Colonic mucosa (tissue), 4 donors: ENCODE results near the gene VWA8. TPM values are rescaled to one million over a fixed set of nuclear protein-coding genes. Genes with fewer than 3 reads are reported as not detected.

Source experiments
- DNase-seq: peaks from one replicate; pipeline ENCODE4 v3.0.0-alpha.2; 2020
- H3K27ac ChIP-seq: fragments of 200-600 bp; one replicate; pipeline ENCODE4 v1.8.0; 2021
- H3K27me3 ChIP-seq: fragments of 200-600 bp; one replicate; pipeline ENCODE4 v1.8.0; 2021
- H3K36me3 ChIP-seq: fragments of 200-600 bp; one replicate; pipeline ENCODE4 v1.8.0; 2021
- H3K4me1 ChIP-seq: fragments of 200-600 bp; one replicate; pipeline ENCODE4 v1.8.0; 2021; ENCODE audit warnings: mild to moderate bottlenecking
- H3K4me3 ChIP-seq: fragments of 200-600 bp; one replicate; pipeline ENCODE4 v1.8.0; 2021
- H3K9ac ChIP-seq, 2 donors: one replicate each; pipeline ENCODE4 v1.7.0; 2013; ENCODE audit warnings: control low read depth in 2 of 2, low read depth in 2 of 2, low read length in 2 of 2
- H3K9me3 ChIP-seq: fragments of 200-600 bp; one replicate; pipeline ENCODE4 v1.8.0; 2021
- intact Hi-C: fragments of 100-400 bp; cut with DNase I; formaldehyde crosslinking; loops from one replicate; pipeline ENCODE4 v1.14.1; 2022
- total RNA-seq, 2 donors: library from RNA; stranded (reverse); fragmentation: NEBNext Ultra II Directional in 1 of 2; extraction: Animal tissue kit (Norgen Biotek cat#: 25700) in 1 of 2; gene quantifications; one replicate each; pipeline ENCODE4 v1.2.1, GENCODE V29; 2021
- TF ChIP-seq, protein P1 (sequence below): fragments of 200-600 bp; IDR thresholded peaks from one replicate; pipeline ENCODE4 v1.8.0; 2022; ENCODE audit warnings: antibody characterized with exemption, mild to moderate bottlenecking
- donor health status: healthy.
- donor health status: DM: no; HTN: no; CAD: no.
- donor health status: DM: no; HTN: no; CAD: no.

Gene VWA8
- total RNA-seq, 2 donors from 2014 or later = 23.8 to 31.8 TPM

DNA sequence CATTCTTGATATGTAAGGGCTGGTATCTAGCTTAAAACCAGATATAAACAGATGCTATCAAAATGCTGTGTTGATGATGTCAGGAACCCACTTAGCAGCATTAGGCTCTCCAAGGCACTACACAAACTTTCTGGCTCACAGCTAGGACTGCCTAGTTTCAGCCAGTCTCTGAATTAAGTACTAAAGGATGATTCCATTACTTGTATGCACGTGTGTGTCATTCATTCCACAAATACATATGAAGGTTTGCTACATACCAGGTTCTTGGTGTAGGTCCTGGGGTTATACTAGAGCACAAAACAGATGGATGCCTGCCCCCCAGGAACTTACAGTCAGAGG, 352.1 kb downstream of the VWA8 start:
- Histone ChIP-seq H3K36me3 (no peaks in the 10 kb centered on the region), H3K4me1 (no peaks in the 10 kb centered on the region), H3K27me3 (no peaks in the 10 kb centered on the region), H3K9ac (no peak overlapping the region), H3K27ac (no peak overlapping the region), H3K4me3 (no peak overlapping the region), H3K9me3 (no peaks in the 10 kb centered on the region)
- intact Hi-C loops = no loop called here
- no peak for DNase-seq
- TF ChIP-seq, protein P1, sequence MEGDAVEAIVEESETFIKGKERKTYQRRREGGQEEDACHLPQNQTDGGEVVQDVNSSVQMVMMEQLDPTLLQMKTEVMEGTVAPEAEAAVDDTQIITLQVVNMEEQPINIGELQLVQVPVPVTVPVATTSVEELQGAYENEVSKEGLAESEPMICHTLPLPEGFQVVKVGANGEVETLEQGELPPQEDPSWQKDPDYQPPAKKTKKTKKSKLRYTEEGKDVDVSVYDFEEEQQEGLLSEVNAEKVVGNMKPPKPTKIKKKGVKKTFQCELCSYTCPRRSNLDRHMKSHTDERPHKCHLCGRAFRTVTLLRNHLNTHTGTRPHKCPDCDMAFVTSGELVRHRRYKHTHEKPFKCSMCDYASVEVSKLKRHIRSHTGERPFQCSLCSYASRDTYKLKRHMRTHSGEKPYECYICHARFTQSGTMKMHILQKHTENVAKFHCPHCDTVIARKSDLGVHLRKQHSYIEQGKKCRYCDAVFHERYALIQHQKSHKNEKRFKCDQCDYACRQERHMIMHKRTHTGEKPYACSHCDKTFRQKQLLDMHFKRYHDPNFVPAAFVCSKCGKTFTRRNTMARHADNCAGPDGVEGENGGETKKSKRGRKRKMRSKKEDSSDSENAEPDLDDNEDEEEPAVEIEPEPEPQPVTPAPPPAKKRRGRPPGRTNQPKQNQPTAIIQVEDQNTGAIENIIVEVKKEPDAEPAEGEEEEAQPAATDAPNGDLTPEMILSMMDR = no peak

DNA sequence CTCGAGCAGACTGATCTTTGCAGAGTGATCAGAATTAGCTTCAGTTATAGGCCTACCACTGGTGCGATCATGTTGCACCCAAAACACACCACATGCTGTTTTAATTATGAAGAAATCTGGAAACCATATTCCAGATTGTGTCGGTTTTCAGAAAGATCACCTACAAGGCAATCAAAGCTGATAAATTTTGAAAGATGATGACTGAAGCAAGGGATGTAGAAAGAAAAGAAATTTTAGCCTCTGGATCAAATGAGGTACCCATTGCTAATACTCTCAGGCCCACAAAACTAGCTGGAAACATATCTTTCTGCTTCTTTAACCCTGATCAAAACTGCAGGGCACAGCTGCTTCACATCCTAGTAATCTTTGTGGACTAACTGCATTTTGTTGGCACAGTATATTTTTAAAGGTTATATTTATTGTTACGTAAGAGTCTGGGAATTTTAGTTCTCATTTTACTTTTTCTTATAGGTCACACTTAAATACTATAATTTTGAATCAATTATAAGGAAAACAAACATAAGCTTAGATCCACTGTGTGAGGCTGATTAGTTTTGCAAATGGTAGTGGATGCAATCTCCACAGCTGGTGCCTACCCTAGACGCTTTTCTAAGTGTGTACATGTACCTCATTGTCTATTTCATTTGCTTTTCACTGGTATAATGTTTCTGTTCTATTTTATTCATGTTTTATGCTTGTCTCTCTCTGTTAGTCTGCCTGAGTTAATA, 352.6 kb downstream of the VWA8 start:
- Histone ChIP-seq H3K27me3 (no peaks in the 10 kb centered on the region), H3K9me3 (no peaks in the 10 kb centered on the region), H3K4me3 (no peak overlapping the region), H3K36me3 (no peaks in the 10 kb centered on the region), H3K27ac (no peak overlapping the region), H3K9ac (no peak overlapping the region), H3K4me1 (no peaks in the 10 kb centered on the region)
- intact Hi-C loops = no loop called here
- TF ChIP-seq, protein P1 = no peak
- no peak for DNase-seq

DNA sequence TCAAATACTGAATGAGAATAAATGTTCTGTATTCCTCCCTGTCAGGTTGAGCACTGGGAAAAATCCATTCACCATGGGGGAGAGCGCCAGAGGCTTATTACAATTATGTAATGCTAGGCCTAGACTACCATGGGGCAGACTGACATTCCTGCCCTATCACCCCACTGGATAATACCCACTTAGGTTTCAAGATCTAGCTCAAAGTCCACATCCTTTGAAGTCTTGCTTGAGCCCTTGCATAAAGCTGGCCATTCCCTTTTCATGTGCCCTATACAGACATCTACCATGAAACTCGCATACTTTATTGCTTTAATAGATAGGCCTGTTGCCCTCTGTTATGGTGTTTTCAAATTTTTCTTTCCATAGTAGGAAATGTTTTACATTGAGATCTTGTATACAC, 354.3 kb downstream of the VWA8 start:
- intact Hi-C loops = no loop called here
- H3K9ac ChIP-seq = no peak overlapping the region
- no peak for DNase-seq
- H3K36me3 ChIP-seq = no peaks in the 10 kb centered on the region
- no peaks in the 10 kb centered on the region for H3K27me3 ChIP-seq
- H3K4me1 ChIP-seq = no peaks in the 10 kb centered on the region
- no peak overlapping the region for H3K4me3 ChIP-seq
- H3K27ac ChIP-seq = no peak overlapping the region
- no peaks in the 10 kb centered on the region for H3K9me3 ChIP-seq
- TF ChIP-seq, protein P1 = no peak

DNA sequence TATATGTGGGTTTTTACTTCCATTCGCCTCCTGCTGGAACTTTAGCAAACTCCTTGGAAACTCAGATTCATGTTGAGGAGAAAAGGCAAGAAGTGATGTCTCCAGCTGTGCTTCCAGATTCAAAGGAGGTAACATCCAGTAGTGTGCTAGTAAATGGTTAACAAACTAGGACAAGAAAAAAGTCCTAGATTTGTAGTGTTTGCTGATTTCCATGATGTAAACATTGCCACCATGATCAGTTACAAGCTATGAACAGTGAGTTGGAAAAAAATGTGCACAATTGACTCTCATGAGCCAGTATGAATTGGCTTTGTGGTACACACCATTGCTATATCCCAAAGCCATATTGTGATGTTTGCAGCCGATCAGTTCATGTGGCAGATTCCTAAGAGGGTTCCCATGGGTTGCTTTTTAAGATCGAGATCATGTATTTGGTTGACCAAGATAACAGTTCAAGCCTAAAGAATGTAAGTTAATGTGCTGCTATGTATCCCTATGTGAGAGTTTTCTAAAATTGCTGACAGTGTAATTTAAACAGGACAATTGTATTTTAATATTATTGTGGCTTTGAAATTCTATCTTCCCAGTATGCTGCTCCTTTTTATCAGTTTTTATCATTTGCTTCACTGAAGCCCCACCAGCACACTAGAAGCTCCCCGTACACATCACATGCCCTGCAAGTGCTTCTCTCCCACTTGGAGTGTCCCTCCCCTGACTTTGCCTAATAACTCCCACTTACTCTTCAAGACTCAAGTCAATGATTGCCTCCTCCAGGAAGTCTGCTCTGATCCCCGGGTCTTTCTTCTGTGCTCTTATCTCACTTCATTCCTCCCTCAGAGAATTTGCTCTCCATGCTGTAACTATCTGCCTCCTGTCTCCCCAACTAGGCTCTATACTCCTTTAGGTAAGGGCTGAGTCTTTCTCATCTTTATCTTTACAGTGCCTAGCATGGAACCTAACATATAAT, 355.3 kb downstream of the VWA8 start:
- no peak for DNase-seq
- intact Hi-C loops = no loop called here
- no peak overlapping the region for H3K9ac ChIP-seq
- TF ChIP-seq, protein P1 = no peak
- no peak overlapping the region for H3K27ac ChIP-seq
- no peaks in the 10 kb centered on the region for H3K36me3 ChIP-seq
- H3K9me3 ChIP-seq = no peaks in the 10 kb centered on the region
- no peaks in the 10 kb centered on the region for H3K4me1 ChIP-seq
- H3K27me3 ChIP-seq = no peaks in the 10 kb centered on the region
- no peak overlapping the region for H3K4me3 ChIP-seq

DNA sequence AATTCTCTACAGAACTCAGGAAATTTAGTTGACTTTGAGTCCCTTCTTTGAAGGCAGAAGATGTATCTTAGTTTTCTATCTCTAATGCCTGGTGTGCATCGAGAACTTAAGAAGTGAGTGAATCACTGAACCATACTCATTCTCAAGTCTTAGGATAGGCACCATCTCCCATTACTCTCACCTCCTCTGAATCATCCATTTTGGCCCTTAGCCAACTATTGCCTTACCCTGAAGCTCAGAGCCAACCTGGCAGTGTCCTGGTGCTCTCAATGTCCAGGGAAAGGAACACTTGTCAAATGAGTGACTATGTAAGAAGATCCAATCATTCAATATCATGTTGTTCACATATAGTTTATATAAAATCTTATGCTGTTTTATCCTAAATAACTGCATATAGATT, 357.0 kb downstream of the VWA8 start:
- TF ChIP-seq, protein P1 = no peak
- Histone ChIP-seq H3K27me3 (no peaks in the 10 kb centered on the region), H3K27ac (no peak overlapping the region), H3K9ac (no peak overlapping the region), H3K4me1 (no peaks in the 10 kb centered on the region), H3K9me3 (no peaks in the 10 kb centered on the region), H3K4me3 (no peak overlapping the region), H3K36me3 (no peaks in the 10 kb centered on the region)
- intact Hi-C loops = no loop called here
- no peak for DNase-seq
